Peyer's patch (tissue), 4 donors: ENCODE results near the gene ATP2A1.

Source experiments
- POLR2A ChIP-seq, 2 donors: fragments of 450-650 bp; IDR thresholded peaks; one replicate each; pipeline ENCODE4 v1.5.1; 2017; ENCODE audit warnings: antibody characterized with exemption in 2 of 2, mild to moderate bottlenecking in 2 of 2, moderate library complexity in 2 of 2
- TF ChIP-seq, protein P1 (sequence below), 6 experiments: fragments of 450-650 bp in 4 of 6; fragments of 200-600 bp in 2 of 6; sonication (generic) in 1 of 6; IDR thresholded peaks; one replicate each; pipeline ENCODE4 v1.5.1; 2017 to 2019; ENCODE audit warnings: antibody characterized with exemption in 6 of 6, mild to moderate bottlenecking in 3 of 6, moderate library complexity in 1 of 6

DNA sequence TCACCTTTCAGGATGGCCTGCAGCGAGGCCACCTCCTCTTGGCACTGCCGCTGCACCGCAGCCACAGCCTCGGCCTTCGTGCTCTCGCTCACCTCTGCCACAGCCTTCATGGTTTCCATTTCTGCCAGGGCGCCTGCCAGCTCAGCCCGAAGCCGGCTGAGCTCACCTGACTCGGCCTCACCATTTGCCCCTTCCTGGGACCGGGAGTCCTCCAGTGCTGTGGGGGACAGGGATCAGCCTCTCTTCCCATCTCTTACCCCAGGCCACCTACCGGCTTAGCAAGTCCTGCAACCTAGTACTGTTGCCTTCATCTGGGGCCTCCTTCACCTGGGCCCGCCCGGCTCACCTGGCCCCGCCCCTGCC is 46.1 kb downstream of the ATP2A1 start:
- TF ChIP-seq, protein P1, sequence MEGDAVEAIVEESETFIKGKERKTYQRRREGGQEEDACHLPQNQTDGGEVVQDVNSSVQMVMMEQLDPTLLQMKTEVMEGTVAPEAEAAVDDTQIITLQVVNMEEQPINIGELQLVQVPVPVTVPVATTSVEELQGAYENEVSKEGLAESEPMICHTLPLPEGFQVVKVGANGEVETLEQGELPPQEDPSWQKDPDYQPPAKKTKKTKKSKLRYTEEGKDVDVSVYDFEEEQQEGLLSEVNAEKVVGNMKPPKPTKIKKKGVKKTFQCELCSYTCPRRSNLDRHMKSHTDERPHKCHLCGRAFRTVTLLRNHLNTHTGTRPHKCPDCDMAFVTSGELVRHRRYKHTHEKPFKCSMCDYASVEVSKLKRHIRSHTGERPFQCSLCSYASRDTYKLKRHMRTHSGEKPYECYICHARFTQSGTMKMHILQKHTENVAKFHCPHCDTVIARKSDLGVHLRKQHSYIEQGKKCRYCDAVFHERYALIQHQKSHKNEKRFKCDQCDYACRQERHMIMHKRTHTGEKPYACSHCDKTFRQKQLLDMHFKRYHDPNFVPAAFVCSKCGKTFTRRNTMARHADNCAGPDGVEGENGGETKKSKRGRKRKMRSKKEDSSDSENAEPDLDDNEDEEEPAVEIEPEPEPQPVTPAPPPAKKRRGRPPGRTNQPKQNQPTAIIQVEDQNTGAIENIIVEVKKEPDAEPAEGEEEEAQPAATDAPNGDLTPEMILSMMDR (IDR thresholded peaks at IDR 0.05): peak in 3 of 6 experiments; percentile 57 to 65 (median 62)
- peak; percentile 50 to 85 for TF ChIP-seq POLR2A (IDR thresholded peaks at IDR 0.05)
